NCI-H226 (cell line): ENCODE data around the gene CCDC142.
A peak's percentile ranks its signal among the peaks of the same experiment; 100 is the strongest.

Experiments
- DNase-seq: peaks from one replicate; pipeline ENCODE4 v3.0.0-alpha.2; 2015

CCDC142 gene

GRCh38 chr2:74440378-74441169, 42.2 kb downstream of the CCDC142 start:
- DNase-seq, result no peak

GRCh38 chr2:74439803-74440377, 42.9 kb downstream of the CCDC142 start:
- no peak for DNase-seq

GRCh38 chr2:74439373-74439772, 43.4 kb downstream of the CCDC142 start:
- DNase-seq, result no peak

GRCh38 chr2:74438248-74438647, 44.5 kb downstream of the CCDC142 start:
- no peak for DNase-seq

GRCh38 chr2:74436848-74437695, 45.7 kb downstream of the CCDC142 start:
- DNase-seq, result no peak

DNA sequence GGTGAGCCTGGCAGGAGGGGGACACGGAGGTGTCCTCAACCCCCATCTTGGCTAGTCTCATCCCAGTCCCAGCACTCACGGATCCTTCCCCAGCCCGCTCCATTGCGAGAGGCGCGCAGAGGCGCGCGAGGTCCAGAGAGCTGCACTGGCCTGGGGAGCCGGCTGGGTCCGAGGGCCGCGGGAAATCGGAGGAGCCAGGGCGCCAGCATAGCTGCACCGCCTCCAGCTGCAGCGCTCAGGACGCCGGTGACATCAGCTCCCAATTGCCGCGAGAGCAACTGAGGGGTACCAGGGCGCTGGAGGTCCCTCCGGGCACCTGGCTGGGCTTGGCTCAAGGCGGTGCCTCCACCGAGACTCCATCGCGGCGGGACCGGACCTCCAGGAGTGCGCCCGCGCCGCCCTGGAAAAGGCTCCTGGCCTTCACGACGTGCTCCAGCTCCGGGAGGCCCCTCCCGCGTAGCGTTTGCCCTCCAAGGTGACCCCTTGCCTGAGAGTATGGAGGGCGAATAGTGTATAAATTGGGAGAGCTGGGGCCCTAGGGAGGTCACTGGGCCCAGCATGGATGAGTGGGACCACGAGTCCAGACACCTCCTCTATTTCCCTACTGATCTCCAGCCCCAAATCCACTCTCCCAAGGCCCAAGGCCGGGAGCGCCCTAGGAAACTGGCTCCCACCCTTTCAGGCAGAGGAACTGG, 46.5 kb downstream of the CCDC142 start:
- DNase-seq, result no peak

- DNase-seq, result no peak
These were observed 52.3 kb downstream of the CCDC142 start for GRCh38 chr2:74430502-74430901.

DNA sequence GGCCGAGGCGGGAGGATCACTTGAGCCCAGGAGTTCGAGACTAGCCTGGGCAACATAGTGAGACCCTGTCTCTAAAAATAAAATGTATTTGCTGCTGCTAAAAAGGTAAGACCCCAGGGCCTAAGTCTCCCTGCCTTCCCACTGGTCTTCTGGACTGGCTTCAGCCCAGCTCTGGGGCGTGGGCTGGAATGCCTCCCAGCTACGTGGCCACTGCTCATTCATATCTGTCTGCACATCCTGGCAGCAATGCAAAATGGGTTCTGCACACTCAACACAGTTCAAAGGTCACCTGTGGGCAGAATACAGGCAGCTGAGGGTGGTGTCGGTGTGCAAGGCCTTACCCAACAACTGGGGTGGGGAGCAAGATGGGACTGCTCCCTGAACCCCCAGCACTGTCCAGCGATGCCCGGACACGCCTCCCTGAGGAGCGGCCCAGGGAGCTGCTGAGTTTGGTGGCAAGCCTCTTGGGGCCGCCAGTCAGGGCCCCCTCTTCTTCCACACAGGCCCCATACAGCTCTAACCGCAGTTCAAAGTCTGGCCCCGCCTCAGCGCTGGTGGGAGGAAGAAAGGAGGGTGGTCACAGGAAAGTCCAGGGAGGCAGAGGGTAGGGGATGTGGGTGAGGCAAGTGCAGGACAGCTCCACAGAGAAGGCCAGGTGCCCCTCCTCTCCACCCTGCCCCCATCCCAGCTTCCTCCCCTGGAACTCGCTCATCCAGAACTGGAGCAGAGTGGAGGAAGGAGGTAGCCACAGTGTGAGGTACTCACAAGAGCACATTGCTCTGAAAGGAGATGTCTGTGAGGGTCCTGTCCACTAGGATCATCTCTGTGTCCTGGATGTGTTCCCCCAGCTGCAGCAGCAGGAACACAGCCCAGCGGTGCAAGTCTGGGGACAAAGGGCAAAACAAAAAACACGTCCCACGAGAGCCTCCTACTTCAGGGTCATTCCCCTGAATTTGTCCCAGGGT, 53.0 kb downstream of the CCDC142 start:
- peak; percentile 28 for DNase-seq

DNA sequence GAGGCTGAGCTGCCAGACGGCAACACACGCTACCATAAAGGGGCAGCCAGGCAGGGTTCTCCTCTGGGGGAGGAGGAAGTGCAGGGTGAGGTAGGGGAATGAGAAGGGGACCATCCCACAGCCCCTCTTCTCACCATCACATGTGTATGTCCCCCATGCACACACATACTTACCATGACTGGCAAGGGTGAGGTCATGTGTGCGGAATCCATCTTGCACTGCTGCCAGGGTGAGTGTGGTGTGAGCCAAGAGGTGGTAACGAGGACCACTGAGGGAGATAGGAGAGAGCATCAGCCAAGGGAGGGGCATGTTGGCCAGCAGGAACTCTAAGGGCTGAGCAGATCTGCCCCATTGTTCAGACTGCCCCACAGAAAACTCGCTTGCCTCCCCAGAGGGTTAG, 54.1 kb downstream of the CCDC142 start:
- DNase-seq, result peak; percentile 28

- DNase-seq, result peak; percentile 42
These were observed 55.2 kb downstream of the CCDC142 start for GRCh38 chr2:74427551-74427950.

- no peak for DNase-seq
These were observed 56.5 kb downstream of the CCDC142 start for GRCh38 chr2:74426181-74426758.

DNA sequence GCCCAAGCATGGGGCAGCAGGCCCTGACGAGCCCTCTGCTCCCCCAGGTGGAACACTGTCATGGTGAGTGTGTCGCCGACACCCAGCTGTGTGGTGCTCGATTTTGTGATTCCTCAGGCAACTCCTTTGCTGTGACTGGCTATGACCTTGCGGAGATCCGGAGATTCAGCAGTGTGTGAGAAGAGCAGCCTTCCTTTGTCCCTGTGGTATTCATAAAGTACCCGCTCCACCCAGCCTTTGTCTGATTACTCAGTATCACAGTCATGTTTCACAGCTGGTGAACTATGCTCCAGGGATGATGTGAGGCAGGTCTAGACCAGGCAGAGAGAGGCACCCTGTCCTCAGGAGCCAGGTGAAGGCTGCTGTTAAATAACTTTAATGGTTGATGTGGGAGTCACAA, 57.3 kb downstream of the CCDC142 start:
- no peak for DNase-seq

GRCh38 chr2:74424995-74425406, 57.8 kb downstream of the CCDC142 start:
- DNase-seq, result no peak

- DNase-seq, result no peak
These were observed 58.4 kb downstream of the CCDC142 start for GRCh38 chr2:74424139-74424992.
